Activated T-cell treated with anti-CD3 and anti-CD28 coated beads, Interleukin-2, amount 50 U/mL, for 48 hours (primary cell): Measurements from ENCODE around the gene BANK1.

ENCODE experiments used
- DNase-seq, 2 experiments: peaks; one replicate each; pipeline ENCODE4 v3.0.0-alpha.2; 2020

Gene BANK1

GRCh38 chr4:101790521-101791181 lies at the start of gene BANK1:
Gene BANK1 (plus strand): TSS chr4:101790730. CDS start chr4:101790881, 151 bp downstream.
- peak; percentile 40 to 41 for DNase-seq

- DNase-seq, result no peak
These were observed 36.8 kb upstream of the BANK1 start for GRCh38 chr4:101753721-101754120.

GRCh38 chr4:101756181-101756580 lies 34.3 kb upstream of the BANK1 start:
- no peak for DNase-seq

- DNase-seq, result no peak
These were observed 29.1 kb upstream of the BANK1 start for GRCh38 chr4:101761405-101761804.

- no peak for DNase-seq
These were observed 28.5 kb upstream of the BANK1 start for GRCh38 chr4:101762025-101762424.

- DNase-seq, result no peak
These were observed 28.0 kb upstream of the BANK1 start for GRCh38 chr4:101762534-101762933.

GRCh38 chr4:101763576-101763975 lies 27.0 kb upstream of the BANK1 start:
- DNase-seq, result no peak

GRCh38 chr4:101774807-101775206 lies 15.7 kb upstream of the BANK1 start:
- DNase-seq, result no peak

- no peak for DNase-seq
These were observed 13.1 kb upstream of the BANK1 start for GRCh38 chr4:101777431-101777830.

GRCh38 chr4:101780284-101780683 lies 10.2 kb upstream of the BANK1 start:
- no peak for DNase-seq

GRCh38 chr4:101782546-101782945 lies 8.0 kb upstream of the BANK1 start:
- no peak for DNase-seq

GRCh38 chr4:101784957-101785356 lies 5.6 kb upstream of the BANK1 start:
- DNase-seq, result no peak

GRCh38 chr4:101785486-101785885 lies 5.0 kb upstream of the BANK1 start:
- DNase-seq, result no peak

- no peak for DNase-seq
These were observed 2.7 kb upstream of the BANK1 start for GRCh38 chr4:101787701-101788316.

- no peak for DNase-seq
These were observed 640 bp downstream of the BANK1 start for GRCh38 chr4:101791182-101791558.

- no peak for DNase-seq
These were observed 1.6 kb downstream of the BANK1 start for GRCh38 chr4:101792056-101792590.

- DNase-seq, result no peak
These were observed 2.9 kb downstream of the BANK1 start for GRCh38 chr4:101793397-101793796.

GRCh38 chr4:101794806-101795205 lies 4.3 kb downstream of the BANK1 start:
- no peak for DNase-seq

- DNase-seq, result no peak
These were observed 5.2 kb downstream of the BANK1 start for GRCh38 chr4:101795704-101796103.

- DNase-seq, result no peak
These were observed 11.4 kb downstream of the BANK1 start for GRCh38 chr4:101801958-101802357.

- no peak for DNase-seq
These were observed 16.4 kb downstream of the BANK1 start for GRCh38 chr4:101806914-101807313.

- DNase-seq, result no peak
These were observed 16.8 kb downstream of the BANK1 start for GRCh38 chr4:101807351-101807750.

GRCh38 chr4:101813604-101814003 lies 23.1 kb downstream of the BANK1 start:
- DNase-seq, result no peak

- no peak for DNase-seq
These were observed 27.8 kb downstream of the BANK1 start for GRCh38 chr4:101818362-101818761.

- DNase-seq, result no peak
These were observed 33.3 kb downstream of the BANK1 start for GRCh38 chr4:101823864-101824263.
